ENCODE results near the gene CCL17. TPM values are rescaled to one million over a fixed set of nuclear protein-coding genes. Genes with fewer than 3 reads are reported as not detected.

Gene CCL17
- total RNA-seq (2022; extraction: Qiagen RNA extraction; ENCODE audit: low read depth): not detected in 5 replicates

DNA sequence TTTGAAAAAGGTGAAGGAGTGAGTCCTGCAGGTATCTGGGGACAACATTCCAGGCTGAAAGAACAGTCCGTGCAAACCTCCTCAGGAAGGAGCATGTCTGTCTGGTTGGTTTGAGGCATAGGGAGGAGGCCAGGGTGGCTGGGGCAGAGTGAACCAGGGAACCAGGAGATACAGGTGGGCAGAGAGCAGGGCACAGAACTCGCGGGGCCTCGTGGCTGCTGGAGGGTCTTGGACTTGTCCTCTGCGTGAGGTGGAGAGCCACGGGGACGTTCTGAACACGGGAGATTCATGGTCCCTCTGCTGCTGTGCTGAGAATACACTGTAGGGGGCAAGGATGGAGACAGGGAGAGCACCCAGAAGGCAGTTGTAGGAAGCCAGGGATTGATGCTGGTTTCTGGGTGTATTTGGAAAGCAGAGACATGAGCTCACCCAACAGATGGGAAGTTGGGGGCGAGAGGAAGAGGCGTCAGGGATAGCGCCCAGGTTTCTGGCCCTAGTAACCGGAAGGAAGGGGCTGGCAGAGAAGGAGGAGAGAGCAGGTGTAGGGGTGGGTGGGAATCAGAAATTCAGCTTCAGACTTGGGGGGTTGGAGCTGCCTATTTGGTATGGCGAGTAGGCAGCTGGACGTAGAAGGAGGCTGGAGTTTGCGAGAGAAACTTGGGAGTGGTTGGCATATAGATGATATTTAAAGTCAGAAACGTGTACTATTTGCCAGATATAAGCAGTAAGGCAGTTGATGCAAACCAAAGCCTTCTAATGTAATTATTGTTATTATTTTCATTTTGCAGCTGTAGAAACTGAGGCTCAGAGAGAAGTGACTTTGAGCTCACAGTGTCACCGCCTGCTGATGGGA is at the start of gene CCL17:
TSS of gene CCL17 (plus strand) at position 803 of the 853 bp plus-strand sequence. CDS start 9,166 bp downstream, outside the sequence.

DNA sequence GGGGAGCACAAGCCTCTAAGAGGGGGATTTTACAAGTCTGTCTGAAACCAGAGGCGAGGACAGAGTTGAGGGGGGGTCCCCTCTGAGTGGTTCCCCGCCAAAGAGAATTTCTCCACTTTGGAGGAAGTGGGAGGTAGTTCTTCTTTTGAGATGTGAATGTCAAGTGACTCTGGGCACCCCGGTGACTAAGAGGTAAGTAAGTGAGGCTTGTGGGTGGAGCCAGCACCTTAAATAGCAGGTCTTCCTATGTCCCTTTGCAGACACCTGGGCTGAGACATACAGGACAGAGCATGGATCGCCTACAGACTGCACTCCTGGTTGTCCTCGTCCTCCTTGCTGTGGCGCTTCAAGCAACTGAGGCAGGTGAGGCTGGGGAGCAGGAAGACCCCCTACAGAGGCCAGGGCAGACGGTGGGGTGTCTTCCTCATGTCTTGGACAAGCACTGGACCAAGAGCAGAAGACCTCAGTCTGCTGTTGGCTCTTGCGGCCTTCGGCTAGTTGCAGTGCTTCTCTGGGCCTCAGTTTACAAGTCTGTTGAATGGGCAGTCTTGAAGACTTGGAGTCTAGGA is 46.0 kb upstream of the CCL17 start, which contains the start of gene CCL22:
TSS of gene CCL22 (plus strand) at position 257 of the 569 bp plus-strand sequence. CDS start at position 291, 34 bp downstream.

DNA sequence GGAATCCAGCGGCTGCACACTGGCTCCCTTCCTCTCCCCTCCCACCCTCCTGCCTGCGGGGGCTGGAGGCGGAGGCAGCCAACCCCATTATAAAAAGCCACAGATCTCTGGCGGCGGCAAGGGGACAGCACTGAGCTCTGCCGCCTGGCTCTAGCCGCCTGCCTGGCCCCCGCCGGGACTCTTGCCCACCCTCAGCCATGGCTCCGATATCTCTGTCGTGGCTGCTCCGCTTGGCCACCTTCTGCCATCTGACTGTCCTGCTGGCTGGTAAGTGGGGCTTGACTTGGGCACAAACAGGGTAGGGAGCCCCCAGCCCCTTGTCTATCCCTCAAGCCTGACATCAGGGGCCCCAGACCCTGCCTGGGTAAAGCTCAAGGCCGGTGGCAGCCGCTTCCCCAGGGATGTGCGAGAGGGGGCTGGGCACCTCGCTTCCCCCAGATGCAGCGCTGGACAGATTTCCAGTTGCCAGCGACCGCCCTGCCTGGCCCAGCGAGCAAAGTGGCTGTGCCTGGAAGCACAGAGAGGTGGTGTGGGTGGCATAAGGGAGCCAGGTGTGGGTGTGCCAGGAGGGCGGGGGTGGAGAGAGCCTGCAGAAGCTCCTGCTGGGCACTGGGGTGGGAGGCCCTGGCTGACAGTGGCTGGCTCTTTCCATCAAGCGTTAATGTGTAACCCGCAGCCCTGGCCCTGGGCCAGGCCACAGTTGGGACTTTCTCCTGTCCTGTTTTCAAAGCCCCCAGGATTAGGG is 32.0 kb upstream of the CCL17 start, which contains the start of gene CX3CL1:
TSS of gene CX3CL1 (plus strand) at position 119 of the 745 bp plus-strand sequence. CDS start at position 198, 79 bp downstream.

DNA sequence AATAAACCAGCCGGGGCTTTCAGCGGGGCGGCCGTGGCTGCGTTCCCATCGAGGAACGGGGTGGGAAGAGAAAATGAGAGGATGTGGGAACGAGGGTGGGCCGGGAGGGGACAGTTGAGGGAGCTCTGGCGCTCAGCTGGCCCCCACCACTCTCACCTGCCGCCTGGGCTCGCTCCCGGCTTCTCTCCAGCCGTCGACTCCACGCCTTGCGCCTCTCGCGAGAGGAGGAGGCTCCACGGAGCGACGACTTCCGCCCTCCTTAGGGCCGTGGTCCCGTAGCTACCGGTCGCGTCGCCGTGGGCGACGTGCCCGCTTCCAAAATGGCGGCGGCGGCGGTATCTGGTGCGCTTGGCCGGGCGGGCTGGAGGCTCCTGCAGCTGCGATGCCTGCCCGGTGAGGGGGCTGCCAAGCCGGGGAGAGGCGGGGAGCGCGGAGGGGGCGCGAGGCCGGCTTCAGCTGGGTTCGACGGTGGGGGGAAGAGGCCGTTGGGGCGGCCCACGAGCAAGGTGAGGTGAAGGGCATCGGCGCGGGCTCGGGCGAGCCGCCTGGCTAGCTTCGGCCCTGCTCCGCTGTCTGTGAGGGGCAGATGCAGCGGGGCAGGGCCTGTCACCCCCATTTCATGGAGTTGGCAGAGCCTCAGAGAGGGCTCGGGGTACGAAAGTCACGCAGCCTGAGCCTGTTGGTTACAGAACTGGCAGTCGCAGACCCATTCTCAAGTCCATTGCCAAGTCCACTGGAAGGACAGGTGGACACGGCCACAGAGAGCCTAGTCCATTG is 42.8 kb downstream of the CCL17 start, which contains the start of the genes CIAPIN1 and COQ9:
TSS of gene CIAPIN1 (minus strand) at position 200 of the 777 bp plus-strand sequence. CDS start 6,457 bp downstream, outside the sequence.
TSS of gene COQ9 (plus strand) at position 294 of the 777 bp plus-strand sequence. CDS start at position 321, 27 bp downstream.

DNA sequence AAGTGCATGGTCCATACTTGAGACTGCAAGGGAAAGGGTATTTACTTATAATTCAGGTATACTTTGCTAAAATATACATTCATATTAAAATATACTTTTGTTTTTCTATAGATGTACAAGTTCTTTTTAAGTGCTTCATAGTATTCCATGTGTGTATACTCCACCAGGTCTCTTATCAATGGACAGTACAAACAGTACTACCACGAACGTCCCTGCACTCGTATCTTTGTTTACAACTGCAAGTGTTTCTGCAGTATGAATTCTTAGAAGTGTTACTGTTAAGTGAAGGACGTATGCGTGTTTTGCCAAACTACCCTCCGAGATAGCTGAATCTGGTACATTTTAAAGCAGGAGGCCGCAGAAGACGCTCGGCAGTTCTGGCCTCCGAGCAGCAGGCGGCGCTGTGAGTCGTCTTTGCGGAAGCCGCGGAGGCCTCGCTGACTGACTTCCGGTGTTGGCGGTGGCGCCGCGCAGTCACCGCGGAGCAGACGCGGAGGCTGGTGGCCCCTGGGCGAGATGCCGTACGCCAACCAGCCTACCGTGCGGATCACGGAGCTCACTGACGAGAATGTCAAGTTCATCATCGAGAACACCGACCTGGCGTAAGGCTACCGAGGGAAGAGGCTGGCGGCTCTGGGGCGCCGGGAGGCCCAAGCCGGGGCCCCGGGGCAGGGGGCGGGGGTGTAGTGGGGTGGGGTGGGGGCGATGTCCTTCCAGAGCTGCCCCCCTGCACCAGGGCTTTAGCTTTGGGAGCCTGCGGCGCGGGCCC is 57.8 kb downstream of the CCL17 start, which contains the start of gene POLR2C:
TSS of gene POLR2C (plus strand) at position 471 of the 769 bp plus-strand sequence. CDS start at position 517, 46 bp downstream.

Other genes with a start within 250 kb of the CCL17 start
- gene PSME3IP1, start 218.7 kb upstream of the CCL17 start, total RNA-seq (2022; extraction: Qiagen RNA extraction; ENCODE audit: low read depth): 86.7 to 100 TPM (median 92.5 TPM) in 5 replicates
- gene RSPRY1, start 218.4 kb upstream of the CCL17 start, total RNA-seq (2022; extraction: Qiagen RNA extraction; ENCODE audit: low read depth): 26.4 to 32.0 TPM (median 28.1 TPM) in 5 replicates
- 63.6 to 82.8 TPM (median 73.3 TPM) in 5 replicates for gene ARL2BP, start 159.5 kb upstream of the CCL17 start, total RNA-seq (2022; extraction: Qiagen RNA extraction; ENCODE audit: low read depth)
- 1.3 to 2.1 TPM (median 1.6 TPM) in 5 replicates for gene PLLP, start 120.1 kb upstream of the CCL17 start, total RNA-seq (2022; extraction: Qiagen RNA extraction; ENCODE audit: low read depth)
- 0.06 to 0.08 TPM (median 0.07 TPM) in 4 of 5 replicates, not detected in the other for gene CCL22, start 46.0 kb upstream of the CCL17 start, total RNA-seq (2022; extraction: Qiagen RNA extraction; ENCODE audit: low read depth)
- gene CX3CL1, start 32.3 kb upstream of the CCL17 start, total RNA-seq (2022; extraction: Qiagen RNA extraction; ENCODE audit: low read depth): 0.04 to 0.32 TPM (median 0.10 TPM) in 4 of 5 replicates, not detected in the other
- gene CIAPIN1, start 42.6 kb downstream of the CCL17 start, total RNA-seq (2022; extraction: Qiagen RNA extraction; ENCODE audit: low read depth): 68.9 to 89.6 TPM (median 73.2 TPM) in 5 replicates
- 38.1 to 53.6 TPM (median 51.3 TPM) in 5 replicates for gene COQ9, start 42.7 kb downstream of the CCL17 start, total RNA-seq (2022; extraction: Qiagen RNA extraction; ENCODE audit: low read depth)
- gene POLR2C, start 57.9 kb downstream of the CCL17 start, total RNA-seq (2022; extraction: Qiagen RNA extraction; ENCODE audit: low read depth): 106 to 173 TPM (median 107 TPM) in 5 replicates
- 33.4 to 45.4 TPM (median 42.6 TPM) in 5 replicates for gene DOK4, start 81.7 kb downstream of the CCL17 start, total RNA-seq (2022; extraction: Qiagen RNA extraction; ENCODE audit: low read depth)
- 5.7 to 9.7 TPM (median 9.4 TPM) in 5 replicates for gene CCDC102A, start 131.8 kb downstream of the CCL17 start, total RNA-seq (2022; extraction: Qiagen RNA extraction; ENCODE audit: low read depth)
- 0.02 to 0.07 TPM (median 0.06 TPM) in 5 replicates for gene ADGRG5, start 137.9 kb downstream of the CCL17 start, total RNA-seq (2022; extraction: Qiagen RNA extraction; ENCODE audit: low read depth)
- 185 to 252 TPM (median 205 TPM) in 5 replicates for gene ADGRG1, start 223.9 kb downstream of the CCL17 start, total RNA-seq (2022; extraction: Qiagen RNA extraction; ENCODE audit: low read depth)